Keratinocyte (primary cell): ENCODE data around the gene TACC2. TPM values are rescaled to one million over a fixed set of nuclear protein-coding genes. Genes with fewer than 3 reads are reported as not detected.

Experiments used
- DNase-seq: peaks from one replicate; pipeline ENCODE4 v3.0.0-alpha.2; 2011; ENCODE audit warnings: low read depth, missing footprints, low spot score
- FAIRE-seq: peaks from 2 replicates; lab custom pipeline; 2011; peaks lifted over from hg19 to GRCh38; lab: Jason Lieb, UNC
- H2AFZ ChIP-seq: 2 replicates; pipeline ENCODE4 v1.6.0; 2012; ENCODE audit warnings: low read length, control low read depth, inconsistent platforms; ENCODE audit not compliant: control insufficient read depth
- H3K27ac ChIP-seq: 2 replicates; pipeline ENCODE4 v1.5.1; 2011; ENCODE audit warnings: low read length; ENCODE audit not compliant: control insufficient read depth, insufficient read depth
- H3K27me3 ChIP-seq: 3 replicates; pipeline ENCODE4 v1.6.0; 2011; ENCODE audit warnings: low read length; ENCODE audit not compliant: control insufficient read depth, insufficient read depth; ENCODE audit errors: extremely low read depth
- H3K36me3 ChIP-seq, 2 experiments: 2 replicates in 1 of 2; 3 replicates in 1 of 2; pipeline ENCODE4 v1.5.1; 2011; ENCODE audit warnings: low read length in 2 of 2, mild to moderate bottlenecking in 1 of 2; ENCODE audit not compliant: control insufficient read depth in 2 of 2, insufficient read depth in 2 of 2; ENCODE audit errors: extremely low read depth in 1 of 2
- H3K4me1 ChIP-seq: 3 replicates; pipeline ENCODE4 v1.5.1; 2011; ENCODE audit warnings: low read length; ENCODE audit not compliant: control insufficient read depth, insufficient read depth; ENCODE audit errors: extremely low read depth
- H3K4me2 ChIP-seq: 3 replicates; pipeline ENCODE4 v1.6.0; 2011; ENCODE audit warnings: low read depth, low read length; ENCODE audit not compliant: control insufficient read depth, insufficient read depth; ENCODE audit errors: extremely low read depth
- H3K4me3 ChIP-seq, 3 experiments: fragments of 200-600 bp in 1 of 3; sonication (generic) in 1 of 3; 2 replicates in 2 of 3; 3 replicates in 1 of 3; pipeline ENCODE4 v1.5.1; 2011 to 2016; ENCODE audit warnings: low read length in 3 of 3, mild to moderate bottlenecking in 3 of 3, control low read depth in 2 of 3, inconsistent platforms in 1 of 3, low read depth in 1 of 3, mixed read lengths in 1 of 3, mixed run types in 1 of 3, moderate library complexity in 1 of 3; ENCODE audit not compliant: control insufficient read depth in 2 of 3, insufficient read depth in 2 of 3; ENCODE audit errors: extremely low read depth in 1 of 3
- H3K79me2 ChIP-seq: 2 replicates; pipeline ENCODE4 v1.6.0; 2012; ENCODE audit warnings: low read length; ENCODE audit not compliant: control insufficient read depth, insufficient read depth
- H3K9ac ChIP-seq: 3 replicates; pipeline ENCODE4 v1.6.0; 2011; ENCODE audit warnings: low read length; ENCODE audit not compliant: control insufficient read depth, insufficient read depth; ENCODE audit errors: extremely low read depth
- H3K9me1 ChIP-seq: 3 replicates; pipeline ENCODE4 v1.6.0; 2011; ENCODE audit warnings: low read length; ENCODE audit not compliant: control insufficient read depth, insufficient read depth; ENCODE audit errors: extremely low read depth
- H3K9me3 ChIP-seq: 2 replicates; pipeline ENCODE4 v1.5.1; 2012; ENCODE audit warnings: low read depth, low read length; ENCODE audit not compliant: control insufficient read depth
- H4K20me1 ChIP-seq: 3 replicates; pipeline ENCODE4 v1.6.0; 2011; ENCODE audit warnings: low read length; ENCODE audit not compliant: control insufficient read depth, insufficient read depth; ENCODE audit errors: extremely low read depth
- EZH2 ChIP-seq: IDR thresholded peaks from one replicate; pipeline ENCODE4 v1.6.1; 2012; ENCODE audit warnings: inconsistent platforms, mild to moderate bottlenecking, low read length, moderate library complexity
- dilution Hi-C: fragments of 300-500 bp; cut with MboI; formaldehyde crosslinking; loops from one replicate; pipeline ENCODE4 v1.7.0; 2020; ENCODE audit warnings: low sequenced_read_pairs; ENCODE audit not compliant: extremely low pct_ligation_motif_present
- polyA plus RNA-seq, 5 experiments: library from polyadenylated mRNA; depleted of rRNA in 3 of 5; stranded (reverse) in 3 of 5; stranded (forward) in 1 of 5; unstranded in 1 of 5; fragments of >200 nt; gene quantifications; 1 replicate in 1 of 5; 2 replicates in 3 of 5; 3 replicates in 1 of 5; pipeline versions ENCODE4 v1.2.1 to v1.2.3, GENCODE V29; 2011 to 2012; ENCODE audit warnings: missing spikeins in 2 of 5, low read depth in 1 of 5, low replicate concordance in 1 of 5
- TF ChIP-seq, protein P1 (sequence below), 3 experiments: IDR thresholded peaks in 1 of 3; conservative IDR thresholded peaks in 1 of 3; optimal IDR thresholded peaks in 1 of 3; 2 replicates in 2 of 3; 3 replicates in 1 of 3; pipeline versions ENCODE3 to v1.5.1; 2011; ENCODE audit warnings: low read length in 3 of 3, mild to moderate bottlenecking in 3 of 3, moderate library complexity in 2 of 3, control low read depth in 1 of 3, inconsistent platforms in 1 of 3; ENCODE audit not compliant: insufficient read depth in 2 of 3; ENCODE audit errors: extremely low read depth in 1 of 3

TACC2 gene
- polyA plus RNA-seq, 1 donor (not counting 4 experiments of a cell fraction or from before 2014, with no cell fraction given), result 12.8 TPM

DNA sequence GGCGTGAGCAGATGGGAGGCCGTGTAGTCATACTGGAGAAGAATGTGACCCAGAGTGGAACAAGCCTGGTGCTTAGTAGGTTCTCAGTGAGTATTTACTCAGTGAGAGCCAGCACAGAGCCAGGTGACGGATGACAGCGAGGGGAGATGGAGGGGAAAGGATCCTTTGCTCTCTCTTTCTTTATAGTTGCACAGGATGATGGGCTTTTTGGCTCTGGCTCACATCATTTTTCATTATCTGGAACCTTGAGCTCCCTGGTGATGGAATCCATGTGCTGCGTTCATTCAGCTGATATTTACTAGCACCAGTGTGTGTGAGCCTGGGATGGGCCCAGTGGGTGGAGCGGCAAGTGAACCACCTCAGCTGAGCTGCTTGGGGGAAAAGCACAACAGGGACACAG is 299.3 kb downstream of the TACC2 start:
- Histone ChIP-seq H3K4me3 (no peak overlapping the region), H3K27ac (no peak overlapping the region), H4K20me1 (no peaks in the 10 kb centered on the region), H3K9me3 (no peaks in the 10 kb centered on the region), H3K4me1 (peaks cover 43% of the 10 kb centered on the region), H3K36me3 (peaks cover 0 to 2% of the 10 kb centered on the region in 2 experiments), H3K9me1 (no peaks in the 10 kb centered on the region), H3K9ac (no peak overlapping the region), H3K79me2 (no peaks in the 10 kb centered on the region), H3K4me2 (no peak overlapping the region), H2AFZ (no peak overlapping the region), H3K27me3 (no peaks in the 10 kb centered on the region)
- TF ChIP-seq EZH2, result no peak
- TF ChIP-seq, protein P1, sequence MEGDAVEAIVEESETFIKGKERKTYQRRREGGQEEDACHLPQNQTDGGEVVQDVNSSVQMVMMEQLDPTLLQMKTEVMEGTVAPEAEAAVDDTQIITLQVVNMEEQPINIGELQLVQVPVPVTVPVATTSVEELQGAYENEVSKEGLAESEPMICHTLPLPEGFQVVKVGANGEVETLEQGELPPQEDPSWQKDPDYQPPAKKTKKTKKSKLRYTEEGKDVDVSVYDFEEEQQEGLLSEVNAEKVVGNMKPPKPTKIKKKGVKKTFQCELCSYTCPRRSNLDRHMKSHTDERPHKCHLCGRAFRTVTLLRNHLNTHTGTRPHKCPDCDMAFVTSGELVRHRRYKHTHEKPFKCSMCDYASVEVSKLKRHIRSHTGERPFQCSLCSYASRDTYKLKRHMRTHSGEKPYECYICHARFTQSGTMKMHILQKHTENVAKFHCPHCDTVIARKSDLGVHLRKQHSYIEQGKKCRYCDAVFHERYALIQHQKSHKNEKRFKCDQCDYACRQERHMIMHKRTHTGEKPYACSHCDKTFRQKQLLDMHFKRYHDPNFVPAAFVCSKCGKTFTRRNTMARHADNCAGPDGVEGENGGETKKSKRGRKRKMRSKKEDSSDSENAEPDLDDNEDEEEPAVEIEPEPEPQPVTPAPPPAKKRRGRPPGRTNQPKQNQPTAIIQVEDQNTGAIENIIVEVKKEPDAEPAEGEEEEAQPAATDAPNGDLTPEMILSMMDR (optimal IDR thresholded peaks at IDR 0.05 in 1 of 3, IDR thresholded peaks at IDR 0.05 in 1 of 3, conservative IDR thresholded peaks at IDR 0.05 in 1 of 3; ENCODE audit: extremely low read depth in 1 of 3, insufficient read depth in 2 of 3, low read length in 3 of 3), result no peak
- DNase-seq (no peak), FAIRE-seq (no peak)
- dilution Hi-C loops, result no loop called here

DNA sequence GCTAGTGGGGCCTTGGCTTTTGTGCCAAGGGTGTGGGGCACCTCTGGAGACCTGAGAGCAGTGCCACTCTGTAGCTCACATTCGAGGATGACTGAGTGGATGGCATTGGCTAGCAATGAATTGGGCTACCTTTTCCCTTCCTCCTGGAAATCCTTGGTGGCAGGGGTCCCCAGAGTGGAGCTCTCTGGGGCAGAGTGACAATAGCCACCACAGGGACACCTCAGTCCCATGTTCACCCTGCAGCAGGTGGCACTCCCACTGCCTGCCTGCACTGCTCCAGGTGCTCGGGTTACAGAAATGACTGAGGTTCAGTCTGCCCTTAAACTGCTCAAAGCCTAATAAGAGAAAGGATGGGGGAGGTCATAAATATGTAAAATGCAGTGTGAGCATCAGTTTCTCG is 300.0 kb downstream of the TACC2 start:
- Histone ChIP-seq H3K4me1 (peaks cover 49% of the 10 kb centered on the region), H2AFZ (no peak overlapping the region), H3K36me3 (peaks cover 0 to 2% of the 10 kb centered on the region in 2 experiments), H3K79me2 (no peaks in the 10 kb centered on the region), H3K27ac (no peak overlapping the region), H3K9me3 (no peaks in the 10 kb centered on the region), H3K4me3 (no peak overlapping the region), H3K9ac (no peak overlapping the region), H3K27me3 (no peaks in the 10 kb centered on the region), H4K20me1 (no peaks in the 10 kb centered on the region), H3K4me2 (no peak overlapping the region), H3K9me1 (no peaks in the 10 kb centered on the region)
- TF ChIP-seq, protein P1 (optimal IDR thresholded peaks at IDR 0.05 in 1 of 3, IDR thresholded peaks at IDR 0.05 in 1 of 3, conservative IDR thresholded peaks at IDR 0.05 in 1 of 3; ENCODE audit: extremely low read depth in 1 of 3, insufficient read depth in 2 of 3, low read length in 3 of 3), result no peak
- TF ChIP-seq EZH2, result no peak
- DNase-seq, result no peak
- dilution Hi-C loops, result no loop called here
- FAIRE-seq, result no peak
